ENCODE data around the gene AUTS2.
A peak's percentile ranks its signal among the peaks of the same experiment; 100 is the strongest.

Gene AUTS2

GRCh38 chr7:70595755-70596597 lies 997.7 kb downstream of the AUTS2 start:
- peak in 1 of 2 experiments; percentile 69 for DNase-seq

- peak in 1 of 2 experiments; percentile 32 for DNase-seq
Measured at GRCh38 chr7:70596598-70596913, 998.3 kb downstream of the AUTS2 start.

GRCh38 chr7:70597066-70597465 lies 998.8 kb downstream of the AUTS2 start:
- no peak for DNase-seq

- DNase-seq = no peak
Measured at GRCh38 chr7:70598976-70599375, 1000.7 kb downstream of the AUTS2 start.

- DNase-seq = no peak
Measured at GRCh38 chr7:70599446-70600190, 1001.3 kb downstream of the AUTS2 start.

GRCh38 chr7:70600993-70601392 lies 1002.7 kb downstream of the AUTS2 start:
- DNase-seq = no peak

- no peak for DNase-seq
Measured at GRCh38 chr7:70602117-70602516, 1003.8 kb downstream of the AUTS2 start.

- DNase-seq = no peak
Measured at GRCh38 chr7:70607281-70607680, 1009.0 kb downstream of the AUTS2 start.

GRCh38 chr7:70607759-70608158 lies 1009.5 kb downstream of the AUTS2 start:
- DNase-seq = no peak

GRCh38 chr7:70608229-70608628 lies 1010.0 kb downstream of the AUTS2 start:
- DNase-seq = no peak

GRCh38 chr7:70612811-70613210 lies 1014.5 kb downstream of the AUTS2 start:
- DNase-seq = peak; percentile 10 to 26

- no peak for DNase-seq
Measured at GRCh38 chr7:70614237-70615045, 1016.2 kb downstream of the AUTS2 start.

GRCh38 chr7:70615066-70615606 lies 1016.9 kb downstream of the AUTS2 start:
- no peak for DNase-seq

GRCh38 chr7:70616211-70616610 lies 1017.9 kb downstream of the AUTS2 start:
- DNase-seq = no peak

GRCh38 chr7:70616821-70617220 lies 1018.5 kb downstream of the AUTS2 start:
- DNase-seq = no peak

- DNase-seq = no peak
Measured at GRCh38 chr7:70618020-70618551, 1019.8 kb downstream of the AUTS2 start.

GRCh38 chr7:70619130-70619529 lies 1020.9 kb downstream of the AUTS2 start:
- DNase-seq = peak in 1 of 2 experiments; percentile 6

GRCh38 chr7:70619659-70620058 lies 1021.4 kb downstream of the AUTS2 start:
- no peak for DNase-seq

GRCh38 chr7:70620333-70621055 lies 1022.2 kb downstream of the AUTS2 start:
- no peak for DNase-seq

GRCh38 chr7:70621954-70622600 lies 1023.8 kb downstream of the AUTS2 start:
- no peak for DNase-seq

- no peak for DNase-seq
Measured at GRCh38 chr7:70622936-70623335, 1024.7 kb downstream of the AUTS2 start.

Measured in NCI-H526 (cell line).